Vagina (tissue), 2 donors: ENCODE results near the gene TGFBR3. TPM values are rescaled to one million over a fixed set of nuclear protein-coding genes. Genes with fewer than 3 reads are reported as not detected.

Experiments used
- DNase-seq, 2 donors: peaks; one replicate each; pipeline ENCODE4 v3.0.0-alpha.2; 2017; ENCODE audit errors: extremely low spot score in 2 of 2
- H3K27ac ChIP-seq: fragments of 200-600 bp; sonication (generic); one replicate; pipeline ENCODE4 v1.5.1; 2019
- H3K27me3 ChIP-seq: fragments of 200-600 bp; sonication (generic); one replicate; pipeline ENCODE4 v1.5.1; 2019
- H3K36me3 ChIP-seq, 2 donors: fragments of 200-600 bp; sonication (generic); one replicate each; pipeline ENCODE4 v1.5.1; 2017 to 2019
- H3K4me1 ChIP-seq: fragments of 200-600 bp; sonication (generic); one replicate; pipeline ENCODE4 v1.5.1; 2019
- H3K4me3 ChIP-seq, 2 donors: fragments of 200-600 bp; sonication (generic); 1 replicate in 1 of 2; 2 replicates in 1 of 2; pipeline ENCODE4 v1.5.1; 2016 to 2019
- H3K9me3 ChIP-seq: fragments of 200-600 bp; sonication (generic); one replicate; pipeline ENCODE4 v1.5.1; 2019
- CTCF ChIP-seq, 3 experiments: fragments of 450-650 bp in 2 of 3; fragments of 200-600 bp in 1 of 3; sonication (generic) in 1 of 3; IDR thresholded peaks; one replicate each; pipeline ENCODE4 v1.5.1; 2017 to 2019; ENCODE audit warnings: antibody characterized with exemption in 3 of 3, mild to moderate bottlenecking in 2 of 3, moderate library complexity in 2 of 3
- POLR2A ChIP-seq, 2 donors: fragments of 450-650 bp; IDR thresholded peaks; one replicate each; pipeline ENCODE4 v1.6.1; 2017; ENCODE audit warnings: antibody characterized with exemption in 2 of 2, mild to moderate bottlenecking in 2 of 2, moderate library complexity in 2 of 2
- POLR2AphosphoS5 ChIP-seq, 2 donors: sonication (generic); formaldehyde crosslinking; IDR thresholded peaks; one replicate each; pipeline ENCODE4 v1.9.0; 2017; ENCODE audit warnings: antibody characterized with exemption in 2 of 2, mild to moderate bottlenecking in 2 of 2, low read depth in 1 of 2; ENCODE audit not compliant: insufficient read depth in 1 of 2
- intact Hi-C: fragments of 100-400 bp; cut with DNase I; formaldehyde crosslinking; loops from one replicate; pipeline ENCODE4 v1.15.1; 2023
- total RNA-seq: library from RNA; depleted of rRNA; stranded (reverse); fragments of >200 nt; gene quantifications from one replicate; pipeline ENCODE4 v1.2.3, GENCODE V29; 2016

TGFBR3 gene
- total RNA-seq, 1 donor from 2014 or later: 221 TPM

- H3K9me3 ChIP-seq: no peaks in the 10 kb centered on the region
- H3K4me1 ChIP-seq: peaks cover 91% of the 10 kb centered on the region
- TF ChIP-seq POLR2AphosphoS5 (IDR thresholded peaks at IDR 0.05; ENCODE audit: insufficient read depth in 1 of 2, low read depth in 1 of 2) (no peak), CTCF (IDR thresholded peaks at IDR 0.05) (no peak), POLR2A (IDR thresholded peaks at IDR 0.05) (no peak)
- intact Hi-C loops: no loop called here
- no peak overlapping the region for H3K4me3 ChIP-seq
- H3K27me3 ChIP-seq: no peaks in the 10 kb centered on the region
- DNase-seq: no peak
- H3K27ac ChIP-seq: peak overlapping the region; percentile 15
- H3K36me3 ChIP-seq: no peaks in the 10 kb centered on the region
Observed at GRCh38 chr1:91877574-91878208, 8.3 kb downstream of the TGFBR3 start.

GRCh38 chr1:91876781-91877573 lies 9.0 kb downstream of the TGFBR3 start:
- no peaks in the 10 kb centered on the region for H3K27me3 ChIP-seq
- no peak overlapping the region for H3K4me3 ChIP-seq
- H3K4me1 ChIP-seq: peaks cover 91% of the 10 kb centered on the region
- TF ChIP-seq POLR2AphosphoS5 (IDR thresholded peaks at IDR 0.05; ENCODE audit: insufficient read depth in 1 of 2, low read depth in 1 of 2): no peak
- TF ChIP-seq CTCF (IDR thresholded peaks at IDR 0.05): no peak
- no peak for TF ChIP-seq POLR2A (IDR thresholded peaks at IDR 0.05)
- peak overlapping the region; percentile 15 for H3K27ac ChIP-seq
- H3K9me3 ChIP-seq: no peaks in the 10 kb centered on the region
- intact Hi-C loops: no loop called here
- no peak for DNase-seq
- no peaks in the 10 kb centered on the region for H3K36me3 ChIP-seq

- DNase-seq: no peak
- Histone ChIP-seq H3K36me3 (no peaks in the 10 kb centered on the region), H3K4me1 (peaks cover 93% of the 10 kb centered on the region), H3K27ac (peak overlapping the region; percentile 15), H3K27me3 (no peaks in the 10 kb centered on the region), H3K9me3 (no peaks in the 10 kb centered on the region), H3K4me3 (no peak overlapping the region)
- intact Hi-C loops: no loop called here
- TF ChIP-seq POLR2A (IDR thresholded peaks at IDR 0.05) (no peak), CTCF (IDR thresholded peaks at IDR 0.05) (no peak), POLR2AphosphoS5 (IDR thresholded peaks at IDR 0.05; ENCODE audit: insufficient read depth in 1 of 2, low read depth in 1 of 2) (no peak)
Observed at GRCh38 chr1:91876040-91876470, 9.9 kb downstream of the TGFBR3 start.

- Histone ChIP-seq H3K27ac (no peak overlapping the region), H3K27me3 (no peaks in the 10 kb centered on the region), H3K4me1 (peaks cover 93% of the 10 kb centered on the region), H3K36me3 (no peaks in the 10 kb centered on the region), H3K9me3 (no peaks in the 10 kb centered on the region), H3K4me3 (no peak overlapping the region)
- no peak for DNase-seq
- TF ChIP-seq CTCF (IDR thresholded peaks at IDR 0.05): no peak
- TF ChIP-seq POLR2A (IDR thresholded peaks at IDR 0.05): no peak
- no peak for TF ChIP-seq POLR2AphosphoS5 (IDR thresholded peaks at IDR 0.05; ENCODE audit: insufficient read depth in 1 of 2, low read depth in 1 of 2)
- intact Hi-C loops: no loop called here
Observed at GRCh38 chr1:91874167-91874566, 11.8 kb downstream of the TGFBR3 start.
